ENCODE data around the gene LOXHD1.

Gene LOXHD1

GRCh38 chr18:46622451-46622850 lies 34.6 kb downstream of the LOXHD1 start:
- no peak for DNase-seq (ENCODE audit: low read depth)
- no peak for TF ChIP-seq CTCF (IDR thresholded peaks at IDR 0.05; ENCODE audit: insufficient read depth, low read depth, low read length, missing control alignments)
- H3K4me3 ChIP-seq (ENCODE audit: low read length), result no peak overlapping the region

- no peak for TF ChIP-seq CTCF (IDR thresholded peaks at IDR 0.05; ENCODE audit: insufficient read depth, low read depth, low read length, missing control alignments)
- DNase-seq (ENCODE audit: low read depth), result no peak
- H3K4me3 ChIP-seq (ENCODE audit: low read length), result no peak overlapping the region
Observed at GRCh38 chr18:46621871-46622270, 35.1 kb downstream of the LOXHD1 start.

GRCh38 chr18:46621111-46621766 lies 35.8 kb downstream of the LOXHD1 start:
- DNase-seq (ENCODE audit: low read depth), result no peak
- no peak for TF ChIP-seq CTCF (IDR thresholded peaks at IDR 0.05; ENCODE audit: insufficient read depth, low read depth, low read length, missing control alignments)
- H3K4me3 ChIP-seq (ENCODE audit: low read length), result no peak overlapping the region

GRCh38 chr18:46619559-46619958 lies 37.5 kb downstream of the LOXHD1 start:
- no peak for DNase-seq (ENCODE audit: low read depth)
- no peak overlapping the region for H3K4me3 ChIP-seq (ENCODE audit: low read length)
- no peak for TF ChIP-seq CTCF (IDR thresholded peaks at IDR 0.05; ENCODE audit: insufficient read depth, low read depth, low read length, missing control alignments)

- TF ChIP-seq CTCF (IDR thresholded peaks at IDR 0.05; ENCODE audit: insufficient read depth, low read depth, low read length, missing control alignments), result no peak
- no peak for DNase-seq (ENCODE audit: low read depth)
- H3K4me3 ChIP-seq (ENCODE audit: low read length), result no peak overlapping the region
Observed at GRCh38 chr18:46615720-46616119, 41.3 kb downstream of the LOXHD1 start.

GRCh38 chr18:46609048-46609447 lies 48.0 kb downstream of the LOXHD1 start:
- TF ChIP-seq CTCF (IDR thresholded peaks at IDR 0.05; ENCODE audit: insufficient read depth, low read depth, low read length, missing control alignments), result no peak
- H3K4me3 ChIP-seq (ENCODE audit: low read length), result no peak overlapping the region

GRCh38 chr18:46607926-46608325 lies 49.1 kb downstream of the LOXHD1 start:
- DNase-seq (ENCODE audit: low read depth), result no peak
- TF ChIP-seq CTCF (IDR thresholded peaks at IDR 0.05; ENCODE audit: insufficient read depth, low read depth, low read length, missing control alignments), result no peak
- H3K4me3 ChIP-seq (ENCODE audit: low read length), result no peak overlapping the region

More at GRCh38 chr18:46609048-46609447, 48.0 kb downstream of the LOXHD1 start:
- no peak for DNase-seq (ENCODE audit: low read depth)

Measured in epithelial cell of esophagus (primary cell).